GM10847 (cell line): ENCODE data around the gene NGFR.

Source experiments
- POLR2A ChIP-seq: IDR thresholded peaks from 2 replicates; pipeline ENCODE4 v1.6.1; 2011; ENCODE audit not compliant: insufficient read length; ENCODE audit errors: extremely low read depth

The NGFR gene

DNA sequence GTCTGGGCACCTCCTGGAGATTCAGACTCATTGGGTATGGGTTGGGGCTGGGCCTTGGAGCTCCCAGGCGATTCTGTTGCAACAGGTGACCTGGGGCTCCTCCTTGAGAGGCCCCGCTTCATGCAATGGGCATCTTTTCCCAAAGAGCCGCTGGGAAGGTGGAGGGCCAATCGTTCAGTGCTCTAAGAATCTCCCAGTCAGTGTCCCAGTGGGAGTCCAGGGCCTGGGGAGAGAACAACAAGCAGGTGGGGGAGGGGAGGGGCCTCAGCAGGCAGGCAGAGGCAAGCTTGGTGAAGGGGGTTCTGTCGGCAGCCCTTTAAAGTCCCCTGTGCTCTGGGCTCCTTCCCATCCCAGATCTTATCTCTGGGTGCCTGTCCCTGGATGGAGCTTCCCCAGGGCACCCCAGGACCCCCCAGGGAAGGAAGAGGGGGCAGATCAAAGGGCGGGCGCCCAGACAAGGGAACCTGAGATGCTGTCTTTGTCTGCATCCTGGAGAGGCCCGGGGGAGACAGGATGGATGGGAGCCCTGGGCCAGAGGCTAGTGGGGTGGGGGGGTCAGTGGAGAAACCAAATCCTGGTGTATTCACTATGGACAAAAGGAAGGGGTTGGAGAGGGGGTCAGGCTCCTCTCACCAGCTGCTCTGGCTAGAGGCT, 50.0 kb downstream of the NGFR start:
- no peak for TF ChIP-seq POLR2A

GRCh38 chr17:49545806-49546545, 50.9 kb downstream of the NGFR start:
- no peak for TF ChIP-seq POLR2A

DNA sequence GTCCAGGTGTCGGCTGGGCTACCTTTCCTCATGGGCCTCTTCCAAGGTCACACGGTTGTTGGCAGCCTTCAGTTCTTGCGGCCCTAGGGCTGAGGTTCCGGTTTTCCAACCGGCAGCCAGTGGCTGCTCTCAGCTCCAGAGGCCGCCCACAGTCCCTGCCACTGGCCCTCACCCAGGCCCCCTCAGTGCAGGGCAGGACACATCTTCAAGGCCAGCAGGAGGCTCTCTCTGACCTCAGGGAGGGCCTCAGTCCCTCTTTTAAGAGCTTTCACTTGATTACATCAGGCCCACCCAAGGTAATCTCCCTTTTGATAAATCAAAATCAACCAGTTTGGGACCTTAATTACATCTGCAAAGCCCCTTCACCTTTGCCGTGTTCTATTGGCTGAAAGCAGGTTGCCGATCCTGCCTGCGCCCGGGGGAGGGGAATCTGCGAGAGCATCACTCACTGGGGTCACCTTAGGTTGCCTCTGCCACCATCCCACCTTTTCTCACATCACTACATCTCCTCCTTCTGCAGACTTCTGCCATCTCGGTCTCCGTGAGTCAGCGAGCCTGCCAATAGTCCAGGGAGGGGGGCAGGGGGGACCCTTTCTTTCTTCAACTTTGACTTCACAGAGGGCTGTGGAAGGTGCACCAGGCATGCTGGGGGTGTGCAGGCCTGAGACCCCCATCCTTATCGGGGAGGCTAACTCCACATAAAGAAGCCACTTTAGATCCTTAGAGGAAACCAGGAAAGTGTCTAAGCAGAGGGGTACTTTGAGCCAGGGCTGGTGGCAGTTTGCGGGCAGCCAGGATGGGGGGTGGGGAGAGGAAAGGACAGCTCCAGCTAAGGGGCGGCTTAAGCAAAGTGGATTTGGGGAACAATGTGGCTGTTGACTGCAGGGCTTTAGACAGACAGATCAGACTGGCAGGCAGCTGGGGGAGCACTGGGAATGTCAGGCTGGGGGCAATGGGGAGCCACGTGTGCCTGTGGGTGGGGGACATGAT, 51.7 kb downstream of the NGFR start:
- no peak for TF ChIP-seq POLR2A

DNA sequence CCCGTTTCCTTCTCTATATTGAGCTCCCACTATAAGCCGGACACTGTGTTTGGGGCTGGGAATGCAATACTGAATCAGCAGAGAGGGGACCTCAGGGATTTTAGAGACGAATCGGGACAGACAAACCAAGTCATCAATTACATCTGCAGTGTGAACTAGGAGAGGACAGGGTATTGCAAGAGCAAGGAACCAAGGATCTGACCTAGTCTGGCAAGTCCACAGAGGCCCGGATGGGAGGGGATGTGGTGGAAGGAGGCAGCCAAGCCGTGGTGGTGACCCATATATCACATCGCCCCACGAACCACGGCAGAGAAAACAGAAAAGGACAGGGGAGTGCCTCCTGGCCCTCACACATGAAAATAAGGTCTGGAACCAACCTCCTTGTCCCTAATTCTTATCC, 52.5 kb downstream of the NGFR start:
- no peak for TF ChIP-seq POLR2A

DNA sequence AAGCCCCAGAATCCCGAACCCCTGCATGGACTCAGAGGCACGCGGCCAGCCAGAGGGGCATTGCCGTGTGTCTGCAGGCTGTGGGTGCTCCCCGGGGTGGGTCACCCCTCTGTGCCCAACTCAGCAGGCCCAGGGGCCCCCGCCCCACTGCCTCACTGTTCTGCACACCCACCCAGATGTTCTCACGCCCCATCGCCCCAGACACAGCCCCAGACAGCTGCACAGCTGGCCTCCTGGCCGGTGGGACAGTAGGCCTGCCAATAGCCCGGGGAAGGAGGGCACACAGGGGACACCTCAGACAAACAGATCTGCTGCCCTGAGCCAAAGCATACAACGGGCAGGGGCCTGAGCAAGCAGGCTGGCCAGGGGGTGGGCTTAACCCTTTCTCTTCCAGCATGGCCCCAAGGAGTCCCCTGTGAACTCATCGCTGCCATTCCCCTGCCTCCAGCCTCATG, 53.0 kb downstream of the NGFR start:
- no peak for TF ChIP-seq POLR2A

DNA sequence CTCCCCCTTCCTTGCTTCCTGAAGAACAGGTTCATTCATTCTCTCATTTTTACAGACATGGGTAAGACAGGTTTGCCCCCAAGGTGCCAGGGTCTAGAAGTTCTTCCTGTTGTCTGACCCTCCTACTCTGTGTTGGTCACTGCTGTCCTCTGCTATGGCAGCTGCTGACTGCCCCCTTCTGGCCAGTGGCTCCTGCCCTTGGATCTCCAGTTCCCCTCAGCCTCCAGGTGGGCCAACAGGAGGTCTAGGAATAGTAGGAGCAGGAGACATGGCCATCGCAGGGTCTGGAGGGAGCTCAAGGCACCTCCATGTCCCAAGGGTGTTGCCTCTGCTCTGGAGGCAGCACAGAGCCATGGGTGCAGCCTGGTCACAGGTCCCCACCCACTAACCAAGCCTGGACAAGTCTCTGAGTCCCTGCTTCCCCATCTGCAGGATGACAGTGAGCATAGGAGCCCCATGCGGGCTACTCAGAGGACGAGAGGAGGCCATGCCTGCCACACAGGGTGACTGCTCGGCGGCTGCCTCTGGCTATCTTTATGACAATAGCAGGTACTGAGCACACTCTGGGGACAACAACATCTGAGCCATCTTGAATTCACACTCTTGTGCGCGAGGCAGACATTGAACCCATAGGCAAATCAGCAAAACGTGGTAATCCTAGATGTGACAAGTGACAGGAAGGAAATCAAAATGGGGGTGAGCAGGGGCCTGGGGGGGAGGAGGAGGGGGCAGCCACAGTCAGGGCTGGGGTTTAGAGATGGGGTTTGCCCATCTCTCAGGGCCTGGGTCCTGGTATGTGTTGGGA, 53.6 kb downstream of the NGFR start:
- TF ChIP-seq POLR2A = no peak

GRCh38 chr17:49549311-49549605, 54.2 kb downstream of the NGFR start:
- no peak for TF ChIP-seq POLR2A

DNA sequence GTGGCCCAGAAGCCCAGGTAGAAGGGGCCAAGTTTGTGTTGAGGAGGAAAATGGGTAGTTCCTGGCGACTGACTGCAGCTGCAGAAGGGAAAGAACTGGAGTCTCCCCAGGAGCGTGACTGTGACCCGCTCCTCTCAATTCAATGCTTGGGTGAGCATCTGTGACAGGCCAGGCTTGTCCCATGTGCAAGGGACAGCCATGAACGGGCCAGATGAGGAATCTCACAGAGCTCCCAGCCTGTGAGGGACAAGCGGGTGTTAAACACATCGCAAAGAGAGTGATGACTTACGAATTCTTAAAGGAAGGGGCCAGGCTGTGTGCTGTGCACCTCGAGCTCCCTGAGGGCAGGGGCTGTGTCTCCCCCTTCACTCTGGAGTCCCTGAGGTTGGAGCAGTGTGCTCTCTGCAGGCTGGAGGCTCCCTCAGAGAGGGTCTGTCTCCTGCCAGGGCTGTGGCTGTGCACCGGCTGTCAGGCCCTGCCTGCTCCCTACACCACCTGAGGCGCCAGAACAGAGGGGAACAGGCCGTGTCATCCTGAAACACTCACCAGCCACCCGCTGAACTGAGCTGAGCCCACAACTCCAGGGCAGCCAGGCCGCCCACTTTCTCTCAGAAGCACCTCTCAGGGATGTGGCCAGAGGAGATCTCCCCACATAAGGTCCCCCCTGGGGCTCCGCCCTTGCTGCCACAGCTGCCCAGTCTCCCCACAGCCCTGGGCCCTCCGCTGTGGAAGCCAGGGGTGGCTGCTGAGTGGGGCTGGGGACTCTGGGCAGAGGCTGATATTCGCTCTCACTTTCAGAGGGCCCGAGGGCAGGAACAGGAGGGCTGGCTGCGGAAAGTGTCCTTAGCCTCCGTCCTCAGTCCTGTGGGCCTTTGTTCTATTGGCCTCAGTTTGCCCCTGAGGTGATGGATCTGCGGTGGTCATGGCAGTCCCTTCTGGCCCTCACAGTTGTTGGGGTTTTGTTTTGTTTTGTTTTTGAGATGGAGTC, 54.9 kb downstream of the NGFR start:
- TF ChIP-seq POLR2A = no peak

DNA sequence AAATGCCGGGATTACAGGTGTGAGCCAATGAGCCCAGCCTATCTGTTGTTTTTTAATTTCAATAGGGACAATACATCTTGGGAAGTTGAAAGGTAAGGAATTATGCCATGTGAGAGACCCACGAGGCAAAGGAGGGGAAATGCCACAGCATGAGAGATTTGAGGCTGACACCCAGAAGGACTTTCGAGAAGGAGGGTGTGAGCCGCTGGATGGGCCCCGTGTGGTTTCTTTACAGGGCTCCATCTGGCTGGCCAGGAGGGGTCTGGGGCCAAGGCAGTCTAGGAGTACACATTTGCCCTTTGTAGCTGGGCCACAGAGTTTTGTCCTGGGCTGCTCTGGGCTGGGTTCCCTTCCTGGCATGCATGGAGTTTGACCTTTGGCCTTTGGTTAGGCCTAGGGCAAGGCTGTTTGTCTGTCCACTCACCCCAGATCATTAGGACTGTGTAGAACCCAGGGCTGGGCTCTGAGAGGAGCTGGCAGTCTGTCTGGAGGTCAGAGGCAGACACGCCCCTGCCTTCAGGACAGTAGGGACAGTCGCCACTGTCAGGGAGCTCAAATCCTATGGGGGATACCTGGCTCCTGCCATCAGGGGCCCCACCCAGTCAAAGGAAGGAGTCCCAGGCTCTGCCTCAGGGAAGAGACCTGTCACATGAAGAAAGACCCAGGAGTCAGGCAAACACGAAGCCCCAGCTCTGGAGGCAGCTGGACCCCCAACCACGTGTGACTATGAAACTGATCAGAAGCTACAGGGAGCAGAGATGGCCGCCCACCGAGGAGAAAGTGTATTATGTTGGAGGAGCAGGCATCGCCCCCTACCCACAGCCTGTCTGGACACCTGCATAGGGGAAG, 56.4 kb downstream of the NGFR start:
- TF ChIP-seq POLR2A = no peak

GRCh38 chr17:49552070-49552751, 57.1 kb downstream of the NGFR start:
- TF ChIP-seq POLR2A = no peak

DNA sequence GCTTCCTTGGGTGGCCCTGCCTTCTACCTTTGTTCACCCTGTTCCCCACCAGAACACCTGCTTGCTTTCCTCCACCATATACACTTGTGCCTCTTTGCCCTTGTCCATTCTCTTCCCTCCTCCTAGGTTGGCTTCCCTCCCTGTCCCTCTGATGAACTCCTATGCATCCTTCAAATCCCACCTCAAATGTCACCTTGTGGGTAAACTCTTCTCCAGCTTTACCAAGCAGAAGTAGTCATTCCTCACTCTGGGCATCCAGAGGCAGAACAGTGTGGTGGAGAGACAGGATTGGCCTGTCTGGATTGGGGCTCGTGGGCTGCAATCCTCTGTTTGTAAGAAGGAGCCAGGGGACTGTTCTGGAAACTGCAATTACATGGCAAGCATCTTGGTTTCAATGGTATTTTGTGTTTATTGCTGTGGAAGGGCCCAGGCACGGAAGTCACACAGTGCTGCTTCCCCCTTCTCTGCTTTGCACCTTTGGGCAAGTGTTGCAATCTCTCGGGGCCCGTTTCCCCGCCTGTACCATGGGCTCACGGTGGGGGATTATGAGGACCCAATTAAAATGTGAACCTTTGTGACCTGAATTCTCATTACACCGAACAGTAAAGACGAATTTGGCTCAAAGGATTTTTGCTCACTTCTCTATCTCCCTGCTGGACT, 58.7 kb downstream of the NGFR start:
- TF ChIP-seq POLR2A = no peak
